Left renal cortex interstitium (tissue), 4 donors: ENCODE data around the gene GATC. TPM values are rescaled to one million over a fixed set of nuclear protein-coding genes. Genes with fewer than 3 reads are reported as not detected.
A peak's percentile ranks its signal among the peaks of the same experiment; 100 is the strongest.

Experiments
- DNase-seq, 4 donors: peaks; one replicate each; pipeline ENCODE4 v3.0.0-alpha.2; 2013; ENCODE audit warnings: low read depth in 4 of 4, low spot score in 2 of 4, missing footprints in 1 of 4
- polyA plus RNA-seq, 4 donors: library from polyadenylated mRNA; unstranded; fragments of 120-200 nt; gene quantifications; one replicate each; pipeline ENCODE4 v1.2.1, GENCODE V29; 2013; ENCODE audit not compliant: insufficient read length in 4 of 4

GATC gene
- polyA plus RNA-seq = 10 to 100 TPM; 30.5 to 36.9 (median 33.6) TPM

DNA sequence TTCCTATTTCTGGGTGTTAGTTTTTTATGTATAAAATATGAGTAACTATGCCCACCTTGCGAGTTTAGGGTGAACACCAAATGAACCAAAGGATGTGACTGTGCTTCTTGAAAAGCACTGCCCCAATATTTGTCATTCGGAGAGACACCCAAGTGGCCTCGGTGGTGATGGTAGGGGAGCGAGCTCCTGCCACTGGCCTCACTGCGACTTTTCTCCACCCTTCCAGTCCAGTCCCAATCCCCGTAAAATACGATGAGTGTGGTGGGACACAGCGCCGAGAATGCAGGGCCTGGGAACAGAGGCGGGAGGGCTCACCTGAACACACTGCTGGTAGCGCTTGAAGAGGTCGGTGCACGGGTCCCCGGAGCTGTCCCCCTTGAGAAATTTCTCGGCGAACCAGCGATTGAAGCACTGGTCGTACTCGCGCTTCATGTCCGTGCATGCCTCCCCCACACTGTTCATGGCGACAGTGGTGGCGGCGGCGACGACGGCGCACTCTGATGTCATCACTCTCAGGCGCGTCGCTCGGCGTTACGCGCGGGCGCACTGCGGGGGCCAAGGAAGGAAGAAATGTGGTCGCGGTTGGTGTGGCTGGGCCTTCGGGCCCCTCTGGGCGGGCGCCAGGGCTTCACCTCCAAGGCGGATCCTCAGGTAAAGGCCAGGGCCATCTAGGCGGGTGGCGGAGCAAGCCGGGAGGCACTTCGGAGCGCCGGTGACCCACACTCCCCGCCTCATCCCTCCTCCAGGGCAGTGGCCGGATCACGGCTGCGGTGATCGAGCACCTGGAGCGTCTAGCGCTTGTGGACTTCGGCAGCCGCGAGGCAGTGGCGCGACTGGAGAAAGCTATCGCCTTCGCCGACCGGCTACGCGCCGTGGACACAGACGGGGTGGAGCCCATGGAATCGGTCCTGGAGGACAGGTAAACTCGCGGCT is at the start of gene GATC, which contains the start of gene TRIAP1:
Gene GATC, plus strand, starts transcription at position 534 of the 933 bp plus-strand sequence. Its CDS starts 37 bp downstream, at position 571.
Gene TRIAP1, minus strand, starts transcription at position 474 of the 933 bp plus-strand sequence. Its CDS starts 12 bp downstream, at position 462.
- DNase-seq = peak in 3 of 4 donors; percentile 72 to 83 (median 75)

DNA sequence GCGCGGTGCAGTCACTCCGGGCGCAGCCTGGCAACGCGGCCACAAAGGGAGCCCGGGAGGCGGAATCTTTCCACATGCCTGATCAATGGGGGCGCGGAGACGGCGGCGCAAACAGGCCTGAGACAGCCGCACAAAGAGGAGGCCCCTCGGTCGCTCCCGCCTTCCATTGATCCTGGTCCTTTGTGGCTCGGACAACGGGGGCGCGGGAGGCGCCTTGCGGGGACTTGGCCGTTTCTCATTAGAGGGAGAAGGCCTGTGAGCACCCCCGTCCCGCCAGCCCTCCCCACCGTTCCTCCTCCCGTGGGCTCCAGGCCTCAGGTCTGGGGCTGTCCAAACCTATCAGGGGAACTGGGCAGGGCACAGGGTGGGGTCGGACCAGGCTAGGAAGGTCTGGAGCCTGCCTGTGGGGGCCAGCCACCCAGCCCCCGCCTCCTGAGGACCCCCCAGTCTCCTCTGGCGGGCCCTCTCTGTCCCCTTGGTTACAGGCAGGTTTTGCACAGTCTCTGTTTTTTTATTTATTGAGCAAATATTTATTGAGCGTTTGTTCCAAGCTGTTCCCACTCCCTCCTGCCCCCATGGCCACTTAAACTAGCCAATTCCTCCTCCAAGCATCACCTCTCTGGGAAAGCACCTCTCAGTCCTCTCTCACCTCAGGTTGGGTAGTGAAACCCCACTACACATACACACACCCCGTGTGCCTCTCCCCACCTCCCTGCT is 48.3 kb upstream of the GATC start:
- no peak for DNase-seq

DNA sequence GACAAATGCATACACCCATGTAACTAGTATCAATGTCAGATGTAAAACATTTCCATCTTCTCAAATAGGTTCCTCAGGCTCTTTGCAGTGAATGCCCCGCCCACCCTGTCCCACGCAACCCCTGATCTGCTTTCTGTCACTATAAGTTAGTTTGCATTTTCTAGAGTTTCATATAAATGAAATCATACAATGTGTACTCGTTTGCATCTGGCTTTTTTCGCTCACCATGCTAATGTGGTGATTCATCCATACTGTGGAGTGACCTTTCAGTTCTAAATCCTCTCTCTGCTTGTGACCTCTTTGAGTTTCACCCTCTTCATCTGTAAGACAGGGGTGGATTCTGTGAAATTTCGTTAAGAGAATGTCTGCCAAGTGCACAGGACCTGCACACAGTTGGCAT is 46.7 kb upstream of the GATC start:
- no peak for DNase-seq

GRCh38 chr12:120402217-120402616 is 44.0 kb upstream of the GATC start:
- DNase-seq = no peak

- DNase-seq = no peak
Observed at GRCh38 chr12:120403869-120404268, 42.4 kb upstream of the GATC start.

DNA sequence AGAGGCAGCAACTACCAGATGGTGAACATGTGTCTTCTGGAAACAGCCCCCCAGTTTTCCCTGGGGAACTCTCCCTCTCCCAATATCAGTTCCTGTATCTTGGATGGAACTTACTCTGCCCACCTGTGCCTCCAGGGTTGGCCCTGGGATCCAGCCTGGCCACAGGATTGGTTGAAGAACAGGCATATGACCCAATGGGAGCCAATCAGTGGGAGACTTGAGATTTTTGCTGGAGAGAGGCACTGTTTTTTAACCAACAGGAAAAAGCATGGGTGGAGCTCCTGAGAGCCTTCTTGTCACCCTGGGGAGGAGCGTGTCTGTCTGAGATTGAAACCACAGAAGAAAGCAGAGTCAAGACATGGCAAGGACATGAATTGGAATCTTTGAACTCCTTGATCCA is 42.0 kb upstream of the GATC start:
- no peak for DNase-seq

- no peak for DNase-seq
Observed at GRCh38 chr12:120406069-120406468, 40.2 kb upstream of the GATC start.

GRCh38 chr12:120406553-120406952 is 39.7 kb upstream of the GATC start:
- no peak for DNase-seq

DNA sequence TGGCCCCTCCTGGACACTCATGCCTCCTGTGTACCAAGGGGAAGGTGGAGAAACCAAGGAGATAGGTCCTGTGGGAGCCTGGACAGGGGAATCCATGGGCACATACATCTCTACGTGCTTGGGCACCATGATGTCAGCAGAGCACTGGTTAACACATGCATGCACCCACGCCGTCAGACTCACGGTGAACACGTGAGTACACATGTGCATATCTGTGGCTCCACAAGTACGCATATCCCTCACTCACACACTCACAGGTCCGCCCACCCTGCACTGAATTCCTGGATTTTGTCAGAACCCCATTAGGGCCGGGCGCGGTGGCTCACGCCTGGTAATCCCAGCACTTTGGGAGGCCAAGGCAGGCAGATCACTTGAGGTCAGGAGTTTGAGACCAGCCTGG is 37.5 kb upstream of the GATC start:
- no peak for DNase-seq

DNA sequence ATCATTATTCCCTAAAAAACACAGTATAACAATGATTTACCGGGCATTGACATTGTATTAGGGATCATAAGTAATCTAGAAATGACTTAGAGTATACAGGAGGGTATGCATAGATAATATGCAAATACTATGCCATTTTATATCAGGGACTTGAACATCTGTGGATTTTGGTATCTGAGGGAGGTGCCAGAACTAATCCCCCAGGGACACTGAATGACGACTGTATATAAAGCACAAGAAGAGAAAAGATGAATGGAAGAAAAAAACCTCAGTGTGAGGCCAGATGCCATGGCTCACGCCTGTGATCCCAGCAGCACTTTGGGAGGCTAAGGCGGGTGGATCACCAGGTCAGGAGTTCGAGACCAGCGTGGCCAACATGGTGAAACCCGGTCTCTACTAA is 33.8 kb upstream of the GATC start:
- DNase-seq = no peak

DNA sequence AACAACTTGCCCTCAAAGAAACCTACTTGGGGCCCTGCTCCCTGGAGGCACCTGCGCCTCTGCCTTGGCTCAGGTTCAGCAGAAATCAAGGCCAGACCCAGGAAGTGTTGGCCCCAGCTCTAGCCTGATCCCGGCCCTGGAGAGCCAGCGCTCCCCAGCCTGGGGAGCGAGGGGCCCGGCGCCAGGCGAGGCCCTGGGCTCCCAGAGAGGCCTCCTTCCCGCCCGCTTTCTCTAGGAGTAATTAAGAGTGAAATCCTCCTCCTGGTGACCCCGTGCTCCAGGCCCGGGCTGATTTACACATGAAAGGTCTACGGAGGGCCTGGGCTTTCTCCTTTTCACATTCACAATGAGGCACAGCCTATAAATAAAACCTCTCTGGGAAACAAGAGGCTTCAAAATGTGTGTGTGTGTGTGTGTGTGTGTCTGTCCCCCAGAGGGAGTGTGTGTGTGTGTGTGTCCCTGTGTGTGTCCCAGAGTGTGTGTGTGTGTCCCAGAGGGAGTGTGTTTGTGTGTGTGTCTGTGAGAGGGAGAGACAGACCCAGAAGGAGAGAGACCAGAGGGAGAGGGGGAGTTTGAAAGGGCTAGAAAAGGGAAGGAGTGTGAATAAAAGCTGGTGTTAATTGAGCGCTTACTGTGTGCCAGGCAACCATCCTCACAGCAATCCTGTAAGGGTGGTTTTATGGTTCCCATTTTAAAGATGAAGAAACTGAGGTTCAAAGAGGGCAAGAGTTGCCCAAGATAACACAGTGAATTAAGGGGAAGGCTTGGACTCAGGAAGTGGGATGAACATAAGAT is 32.1 kb upstream of the GATC start:
- DNase-seq = peak in 2 of 4 donors; percentile 81 to 83

DNA sequence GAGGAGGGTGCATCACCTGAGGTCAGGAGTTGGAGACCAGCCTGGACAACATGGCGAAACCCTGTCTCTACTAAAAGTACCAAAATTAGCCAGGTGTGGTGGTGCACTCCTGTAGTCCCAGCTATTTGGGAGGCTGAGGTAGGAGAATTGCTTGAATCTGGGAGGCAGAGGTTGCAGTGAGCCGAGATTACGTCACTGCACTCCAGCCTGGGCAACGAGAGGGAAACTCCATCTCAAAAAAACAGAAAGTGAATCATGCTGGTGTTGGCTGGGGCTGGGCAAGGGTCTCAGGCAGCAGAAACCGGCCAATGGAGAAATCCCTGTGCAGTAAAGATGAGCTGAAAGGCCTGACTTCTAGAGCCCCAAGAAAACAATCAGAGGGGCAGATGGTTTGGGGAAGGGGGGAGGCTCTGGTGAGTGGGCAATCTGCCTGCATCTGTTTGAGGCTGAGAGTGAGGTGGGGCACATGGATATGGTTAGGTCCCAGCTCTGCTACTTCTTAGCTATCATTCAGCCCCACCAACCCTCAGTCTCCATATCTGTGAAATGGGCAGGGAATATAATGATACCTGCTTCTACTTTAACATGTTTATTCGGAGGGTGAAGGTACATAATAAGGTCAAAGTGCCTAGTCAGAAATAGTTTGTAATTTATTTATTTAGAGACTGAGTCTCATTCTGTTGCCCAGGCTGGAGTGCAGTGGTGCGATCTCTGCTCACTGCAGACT is 29.6 kb upstream of the GATC start:
- DNase-seq = no peak

GRCh38 chr12:120417917-120418580 is 28.2 kb upstream of the GATC start:
- no peak for DNase-seq

DNA sequence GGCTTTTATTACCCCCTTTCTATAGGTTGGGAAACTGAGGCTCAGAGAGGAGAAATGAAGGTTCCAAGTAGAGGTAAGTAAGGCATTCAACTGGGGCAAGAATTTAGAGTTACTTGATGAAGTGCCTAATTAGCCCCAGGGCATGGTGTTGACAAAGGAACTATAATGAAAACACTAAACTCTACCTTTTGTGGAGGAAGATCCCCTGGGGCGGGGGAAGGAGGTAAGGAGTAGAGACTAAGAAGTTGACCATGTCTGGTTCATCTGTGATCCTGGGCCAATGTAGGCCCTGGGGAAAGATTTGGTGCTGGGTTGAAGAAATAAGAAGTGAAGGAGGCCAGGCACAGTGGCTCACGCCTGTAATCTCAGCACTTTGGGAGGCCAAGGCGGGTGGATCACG is 24.5 kb upstream of the GATC start:
- DNase-seq = no peak

GRCh38 chr12:120422892-120423456 is 23.3 kb upstream of the GATC start:
- no peak for DNase-seq

DNA sequence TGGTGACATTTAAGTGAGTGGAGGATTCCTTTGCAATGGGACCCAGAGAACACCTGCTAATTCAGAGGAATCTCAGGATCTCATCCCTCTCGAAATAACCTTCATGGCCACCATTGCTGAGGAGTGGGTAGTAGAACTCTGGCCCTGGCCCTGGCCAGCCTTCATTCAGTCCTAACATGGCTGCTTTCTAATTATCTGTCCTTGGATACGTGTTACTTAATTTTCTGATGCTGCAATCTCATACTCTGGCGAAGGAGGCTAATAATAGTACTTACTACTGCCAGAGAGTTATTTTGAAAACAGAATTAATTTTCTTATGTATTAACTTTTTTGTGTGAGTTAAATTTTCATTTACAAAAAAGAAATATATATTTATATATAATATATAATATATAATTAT is 20.4 kb upstream of the GATC start:
- no peak for DNase-seq

- DNase-seq = no peak
Observed at GRCh38 chr12:120428597-120429229, 17.5 kb upstream of the GATC start.

DNA sequence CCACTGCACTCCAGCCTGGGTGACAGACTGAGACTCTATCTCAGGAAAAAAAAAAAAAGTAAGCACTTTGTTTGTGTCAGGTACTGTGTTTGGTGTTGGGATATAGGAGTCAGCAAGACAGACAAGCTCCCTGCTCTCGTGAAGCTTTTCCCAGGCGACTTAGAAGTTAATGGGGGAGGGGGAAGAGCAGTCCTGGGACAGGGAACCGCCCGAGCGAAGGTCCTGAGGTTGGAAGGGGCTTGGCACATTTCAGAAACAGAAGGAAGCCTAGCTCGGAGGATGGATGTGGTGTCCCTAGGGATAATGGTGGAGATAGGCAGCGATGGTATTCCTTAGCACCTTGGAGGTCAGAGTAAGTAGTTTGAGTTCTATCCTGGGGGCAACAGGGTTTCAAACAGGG is 16.9 kb upstream of the GATC start:
- no peak for DNase-seq
